Right lobe of liver (tissue), 4 donors: ENCODE measurements around the gene DDC.

Experiments
- POLR2A ChIP-seq: fragments of 450-650 bp; IDR thresholded peaks from one replicate; pipeline ENCODE4 v1.6.1; 2017; ENCODE audit warnings: antibody characterized with exemption, mild to moderate bottlenecking
- TF ChIP-seq, protein P1 (sequence below), 4 donors: fragments of 200-600 bp in 3 of 4; fragments of 450-650 bp in 1 of 4; IDR thresholded peaks; one replicate each; pipeline versions ENCODE4 v1.5.1 to v1.8.0; 2016 to 2022; ENCODE audit warnings: antibody characterized with exemption in 4 of 4, mild to moderate bottlenecking in 2 of 4
- donor health status: DM: no; HTN: no; CAD: no.
- donor health status: DM: no; HTN: no; CAD: no.
- donor health status: DM: no; HTN: yes; CAD: no.

DNA sequence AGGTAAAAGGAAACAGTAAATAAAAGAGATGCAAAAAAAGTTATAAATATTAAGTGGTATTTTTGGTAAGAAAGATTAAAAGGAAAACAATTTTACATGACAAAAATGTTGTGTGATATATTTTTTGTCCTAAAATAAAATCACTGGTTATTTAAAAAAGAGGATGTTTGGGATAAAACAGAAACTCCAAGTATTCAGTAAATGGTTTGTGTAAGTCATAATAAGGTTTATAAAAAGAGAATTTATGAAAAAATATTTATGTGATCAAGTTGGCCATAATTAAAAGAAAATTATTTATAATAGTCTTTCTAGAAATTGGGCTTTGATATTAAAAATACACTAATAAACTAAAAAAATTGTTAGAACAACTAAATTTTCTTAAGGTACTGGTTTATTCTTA, 76.8 kb downstream of the DDC start:
- TF ChIP-seq, protein P1, sequence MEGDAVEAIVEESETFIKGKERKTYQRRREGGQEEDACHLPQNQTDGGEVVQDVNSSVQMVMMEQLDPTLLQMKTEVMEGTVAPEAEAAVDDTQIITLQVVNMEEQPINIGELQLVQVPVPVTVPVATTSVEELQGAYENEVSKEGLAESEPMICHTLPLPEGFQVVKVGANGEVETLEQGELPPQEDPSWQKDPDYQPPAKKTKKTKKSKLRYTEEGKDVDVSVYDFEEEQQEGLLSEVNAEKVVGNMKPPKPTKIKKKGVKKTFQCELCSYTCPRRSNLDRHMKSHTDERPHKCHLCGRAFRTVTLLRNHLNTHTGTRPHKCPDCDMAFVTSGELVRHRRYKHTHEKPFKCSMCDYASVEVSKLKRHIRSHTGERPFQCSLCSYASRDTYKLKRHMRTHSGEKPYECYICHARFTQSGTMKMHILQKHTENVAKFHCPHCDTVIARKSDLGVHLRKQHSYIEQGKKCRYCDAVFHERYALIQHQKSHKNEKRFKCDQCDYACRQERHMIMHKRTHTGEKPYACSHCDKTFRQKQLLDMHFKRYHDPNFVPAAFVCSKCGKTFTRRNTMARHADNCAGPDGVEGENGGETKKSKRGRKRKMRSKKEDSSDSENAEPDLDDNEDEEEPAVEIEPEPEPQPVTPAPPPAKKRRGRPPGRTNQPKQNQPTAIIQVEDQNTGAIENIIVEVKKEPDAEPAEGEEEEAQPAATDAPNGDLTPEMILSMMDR (IDR thresholded peaks at IDR 0.05) = no peak
- no peak for TF ChIP-seq POLR2A
